ENCODE measurements around the gene RRBP1.

RRBP1 gene

GRCh38 chr20:17611290-17611539 is 70.8 kb downstream of the RRBP1 start:
- no peak for DNase-seq (ENCODE audit: low read depth in 1 of 2, low spot score in 1 of 2)

- peak; percentile 21 to 39 for DNase-seq (ENCODE audit: low read depth in 1 of 2, low spot score in 1 of 2)
Observed at GRCh38 chr20:17610566-17611289, 71.3 kb downstream of the RRBP1 start.

GRCh38 chr20:17609811-17610377 is 72.1 kb downstream of the RRBP1 start:
- no peak for DNase-seq (ENCODE audit: low read depth in 1 of 2, low spot score in 1 of 2)

GRCh38 chr20:17608701-17609497 is 73.1 kb downstream of the RRBP1 start:
- no peak for DNase-seq (ENCODE audit: low read depth in 1 of 2, low spot score in 1 of 2)

- DNase-seq (ENCODE audit: low read depth in 1 of 2, low spot score in 1 of 2), result no peak
Observed at GRCh38 chr20:17606001-17606400, 76.0 kb downstream of the RRBP1 start.

- DNase-seq (ENCODE audit: low read depth in 1 of 2, low spot score in 1 of 2), result no peak
Observed at GRCh38 chr20:17605131-17605660, 76.8 kb downstream of the RRBP1 start.

- DNase-seq (ENCODE audit: low read depth in 1 of 2, low spot score in 1 of 2), result no peak
Observed at GRCh38 chr20:17602493-17602892, 79.5 kb downstream of the RRBP1 start.

GRCh38 chr20:17601957-17602356 is 80.1 kb downstream of the RRBP1 start:
- no peak for DNase-seq (ENCODE audit: low read depth in 1 of 2, low spot score in 1 of 2)

- no peak for DNase-seq (ENCODE audit: low read depth in 1 of 2, low spot score in 1 of 2)
Observed at GRCh38 chr20:17598013-17598550, 84.0 kb downstream of the RRBP1 start.

- DNase-seq (ENCODE audit: low read depth in 1 of 2, low spot score in 1 of 2), result no peak
Observed at GRCh38 chr20:17595856-17596255, 86.2 kb downstream of the RRBP1 start.

GRCh38 chr20:17594443-17594842 is 87.6 kb downstream of the RRBP1 start:
- DNase-seq (ENCODE audit: low read depth in 1 of 2, low spot score in 1 of 2), result no peak

- no peak for DNase-seq (ENCODE audit: low read depth in 1 of 2, low spot score in 1 of 2)
Observed at GRCh38 chr20:17593902-17594301, 88.1 kb downstream of the RRBP1 start.

GRCh38 chr20:17590245-17590644 is 91.8 kb downstream of the RRBP1 start:
- DNase-seq (ENCODE audit: low read depth in 1 of 2, low spot score in 1 of 2), result no peak

- no peak for DNase-seq (ENCODE audit: low read depth in 1 of 2, low spot score in 1 of 2)
Observed at GRCh38 chr20:17589161-17589834, 92.7 kb downstream of the RRBP1 start.

- no peak for DNase-seq (ENCODE audit: low read depth in 1 of 2, low spot score in 1 of 2)
Observed at GRCh38 chr20:17587824-17588223, 94.2 kb downstream of the RRBP1 start.

GRCh38 chr20:17587148-17587547 is 94.9 kb downstream of the RRBP1 start:
- DNase-seq (ENCODE audit: low read depth in 1 of 2, low spot score in 1 of 2), result no peak

GRCh38 chr20:17586250-17586649 is 95.8 kb downstream of the RRBP1 start:
- no peak for DNase-seq (ENCODE audit: low read depth in 1 of 2, low spot score in 1 of 2)

- no peak for DNase-seq (ENCODE audit: low read depth in 1 of 2, low spot score in 1 of 2)
Observed at GRCh38 chr20:17584689-17585088, 97.4 kb downstream of the RRBP1 start.

- DNase-seq (ENCODE audit: low read depth in 1 of 2, low spot score in 1 of 2), result no peak
Observed at GRCh38 chr20:17583126-17583525, 98.9 kb downstream of the RRBP1 start.

- DNase-seq (ENCODE audit: low read depth in 1 of 2, low spot score in 1 of 2), result no peak
Observed at GRCh38 chr20:17580895-17581294, 101.1 kb downstream of the RRBP1 start.

- no peak for DNase-seq (ENCODE audit: low read depth in 1 of 2, low spot score in 1 of 2)
Observed at GRCh38 chr20:17579369-17580039, 102.5 kb downstream of the RRBP1 start.
